H1 (cell line): Measurements from ENCODE around the gene FPGS. TPM values are rescaled to one million over a fixed set of nuclear protein-coding genes. Genes with fewer than 3 reads are reported as not detected.

Experiments
- CBX8 ChIP-seq: fragments of 300-800, 300-1000 bp; sonication (generic); IDR thresholded peaks from 2 replicates; pipeline ENCODE4 v1.7.1; 2016; ENCODE audit warnings: low read depth, low read length, borderline replicate concordance
- EGR1 ChIP-seq: IDR thresholded peaks from 2 replicates; pipeline ENCODE4 v1.6.1; 2011; ENCODE audit warnings: low read depth, low read length, borderline replicate concordance
- FOSL1 ChIP-seq: IDR thresholded peaks from 2 replicates; pipeline ENCODE4 v1.6.1; 2011; ENCODE audit warnings: mild to moderate bottlenecking, low read depth, low read length, moderate library complexity; ENCODE audit not compliant: insufficient read depth
- KDM1A ChIP-seq: fragments of 200-600, 300-600 bp; sonication (generic); IDR thresholded peaks from 2 replicates; pipeline ENCODE4 v1.7.1; 2016; ENCODE audit warnings: mild to moderate bottlenecking, low read length, borderline replicate concordance
- KDM4A ChIP-seq: IDR thresholded peaks from one replicate; pipeline ENCODE4 v1.7.1; 2012; ENCODE audit warnings: low read depth, mild to moderate bottlenecking, moderate library complexity, low read length, inconsistent platforms; ENCODE audit not compliant: severe bottlenecking
- POU5F1 ChIP-seq: IDR thresholded peaks from 2 replicates; pipeline ENCODE4 v1.6.1; 2011; ENCODE audit warnings: low read depth, mild to moderate bottlenecking, low read length, moderate library complexity
- RXRA ChIP-seq: IDR thresholded peaks from 2 replicates; pipeline ENCODE4 v1.6.1; 2011; ENCODE audit warnings: low read depth, mild to moderate bottlenecking, low read length, moderate library complexity; ENCODE audit not compliant: insufficient read depth
- SAP30 ChIP-seq: fragments of 300-600 bp; sonication (generic); IDR thresholded peaks from 2 replicates; pipeline ENCODE4 v1.7.1; 2012; ENCODE audit warnings: low read length, moderate library complexity, mild to moderate bottlenecking, inconsistent platforms; ENCODE audit not compliant: insufficient read depth, insufficient replicate concordance
- SP1 ChIP-seq: IDR thresholded peaks from 2 replicates; pipeline ENCODE4 v1.6.1; 2011; ENCODE audit warnings: low read depth, low read length
- YY1 ChIP-seq: IDR thresholded peaks from 2 replicates; pipeline ENCODE4 v1.6.1; 2011; ENCODE audit warnings: low read depth, mild to moderate bottlenecking, low read length
- ZNF274 ChIP-seq: IDR thresholded peaks from 2 replicates; pipeline ENCODE4 v1.7.0; 2012; ENCODE audit warnings: low read length, borderline replicate concordance; ENCODE audit errors: extremely low read depth
- polyA plus RNA-seq, 7 experiments: library from polyadenylated mRNA; depleted of rRNA in 3 of 7; stranded (reverse) in 5 of 7; unstranded in 2 of 7; fragments of >200 nt in 5 of 7; fragments of 200-250 nt in 2 of 7; gene quantifications; 1 replicate in 5 of 7; 2 replicates in 1 of 7; 4 replicates in 1 of 7; pipeline versions ENCODE4 v1.2.1 to v1.2.3, GENCODE V29; 2011 to 2013; ENCODE audit warnings: missing spikeins in 2 of 7, mixed read lengths in 2 of 7
- total RNA-seq: library from RNA; stranded (reverse); fragmentation: NEBNext Ultra II Directional; extraction: Animal tissue kit (Norgen Biotek cat#: 25700); gene quantifications from 2 replicates; pipeline ENCODE4 v1.2.1, GENCODE V29; 2021
- TF ChIP-seq, protein P1 (sequence below): fragments of 300-600 bp; sonication (generic); IDR thresholded peaks from 2 replicates; pipeline ENCODE4 v1.7.1; 2012; ENCODE audit warnings: low read length, moderate library complexity, mild to moderate bottlenecking, inconsistent platforms; ENCODE audit not compliant: insufficient replicate concordance

Gene FPGS
- total and polyA plus RNA-seq, 2 of the 8 experiments (the other 6 are each of a cell fraction or from before 2014, with no cell fraction given), result 62.4 to 83.0 TPM

DNA sequence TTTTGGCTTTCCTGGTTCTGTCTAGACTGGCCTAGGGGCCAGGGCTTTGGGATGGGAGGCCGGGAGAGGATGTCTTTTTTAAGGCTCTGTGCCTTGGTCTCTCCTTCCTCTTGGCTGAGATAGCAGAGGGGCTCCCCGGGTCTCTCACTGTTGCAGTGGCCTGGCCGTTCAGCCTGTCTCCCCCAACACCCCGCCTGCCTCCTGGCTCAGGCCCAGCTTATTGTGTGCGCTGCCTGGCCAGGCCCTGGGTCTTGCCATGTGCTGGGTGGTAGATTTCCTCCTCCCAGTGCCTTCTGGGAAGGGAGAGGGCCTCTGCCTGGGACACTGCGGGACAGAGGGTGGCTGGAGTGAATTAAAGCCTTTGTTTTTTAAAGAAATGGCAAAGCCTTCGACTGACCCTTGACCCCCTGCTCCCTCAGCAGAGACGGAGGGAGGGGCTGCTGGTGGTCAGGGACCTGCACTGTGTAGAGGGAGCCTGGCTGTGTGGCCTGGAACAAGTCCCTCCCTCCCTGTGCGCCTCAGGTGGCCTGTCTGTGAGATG is 11.1 kb downstream of the FPGS start (continued):
- TF ChIP-seq, protein P1, sequence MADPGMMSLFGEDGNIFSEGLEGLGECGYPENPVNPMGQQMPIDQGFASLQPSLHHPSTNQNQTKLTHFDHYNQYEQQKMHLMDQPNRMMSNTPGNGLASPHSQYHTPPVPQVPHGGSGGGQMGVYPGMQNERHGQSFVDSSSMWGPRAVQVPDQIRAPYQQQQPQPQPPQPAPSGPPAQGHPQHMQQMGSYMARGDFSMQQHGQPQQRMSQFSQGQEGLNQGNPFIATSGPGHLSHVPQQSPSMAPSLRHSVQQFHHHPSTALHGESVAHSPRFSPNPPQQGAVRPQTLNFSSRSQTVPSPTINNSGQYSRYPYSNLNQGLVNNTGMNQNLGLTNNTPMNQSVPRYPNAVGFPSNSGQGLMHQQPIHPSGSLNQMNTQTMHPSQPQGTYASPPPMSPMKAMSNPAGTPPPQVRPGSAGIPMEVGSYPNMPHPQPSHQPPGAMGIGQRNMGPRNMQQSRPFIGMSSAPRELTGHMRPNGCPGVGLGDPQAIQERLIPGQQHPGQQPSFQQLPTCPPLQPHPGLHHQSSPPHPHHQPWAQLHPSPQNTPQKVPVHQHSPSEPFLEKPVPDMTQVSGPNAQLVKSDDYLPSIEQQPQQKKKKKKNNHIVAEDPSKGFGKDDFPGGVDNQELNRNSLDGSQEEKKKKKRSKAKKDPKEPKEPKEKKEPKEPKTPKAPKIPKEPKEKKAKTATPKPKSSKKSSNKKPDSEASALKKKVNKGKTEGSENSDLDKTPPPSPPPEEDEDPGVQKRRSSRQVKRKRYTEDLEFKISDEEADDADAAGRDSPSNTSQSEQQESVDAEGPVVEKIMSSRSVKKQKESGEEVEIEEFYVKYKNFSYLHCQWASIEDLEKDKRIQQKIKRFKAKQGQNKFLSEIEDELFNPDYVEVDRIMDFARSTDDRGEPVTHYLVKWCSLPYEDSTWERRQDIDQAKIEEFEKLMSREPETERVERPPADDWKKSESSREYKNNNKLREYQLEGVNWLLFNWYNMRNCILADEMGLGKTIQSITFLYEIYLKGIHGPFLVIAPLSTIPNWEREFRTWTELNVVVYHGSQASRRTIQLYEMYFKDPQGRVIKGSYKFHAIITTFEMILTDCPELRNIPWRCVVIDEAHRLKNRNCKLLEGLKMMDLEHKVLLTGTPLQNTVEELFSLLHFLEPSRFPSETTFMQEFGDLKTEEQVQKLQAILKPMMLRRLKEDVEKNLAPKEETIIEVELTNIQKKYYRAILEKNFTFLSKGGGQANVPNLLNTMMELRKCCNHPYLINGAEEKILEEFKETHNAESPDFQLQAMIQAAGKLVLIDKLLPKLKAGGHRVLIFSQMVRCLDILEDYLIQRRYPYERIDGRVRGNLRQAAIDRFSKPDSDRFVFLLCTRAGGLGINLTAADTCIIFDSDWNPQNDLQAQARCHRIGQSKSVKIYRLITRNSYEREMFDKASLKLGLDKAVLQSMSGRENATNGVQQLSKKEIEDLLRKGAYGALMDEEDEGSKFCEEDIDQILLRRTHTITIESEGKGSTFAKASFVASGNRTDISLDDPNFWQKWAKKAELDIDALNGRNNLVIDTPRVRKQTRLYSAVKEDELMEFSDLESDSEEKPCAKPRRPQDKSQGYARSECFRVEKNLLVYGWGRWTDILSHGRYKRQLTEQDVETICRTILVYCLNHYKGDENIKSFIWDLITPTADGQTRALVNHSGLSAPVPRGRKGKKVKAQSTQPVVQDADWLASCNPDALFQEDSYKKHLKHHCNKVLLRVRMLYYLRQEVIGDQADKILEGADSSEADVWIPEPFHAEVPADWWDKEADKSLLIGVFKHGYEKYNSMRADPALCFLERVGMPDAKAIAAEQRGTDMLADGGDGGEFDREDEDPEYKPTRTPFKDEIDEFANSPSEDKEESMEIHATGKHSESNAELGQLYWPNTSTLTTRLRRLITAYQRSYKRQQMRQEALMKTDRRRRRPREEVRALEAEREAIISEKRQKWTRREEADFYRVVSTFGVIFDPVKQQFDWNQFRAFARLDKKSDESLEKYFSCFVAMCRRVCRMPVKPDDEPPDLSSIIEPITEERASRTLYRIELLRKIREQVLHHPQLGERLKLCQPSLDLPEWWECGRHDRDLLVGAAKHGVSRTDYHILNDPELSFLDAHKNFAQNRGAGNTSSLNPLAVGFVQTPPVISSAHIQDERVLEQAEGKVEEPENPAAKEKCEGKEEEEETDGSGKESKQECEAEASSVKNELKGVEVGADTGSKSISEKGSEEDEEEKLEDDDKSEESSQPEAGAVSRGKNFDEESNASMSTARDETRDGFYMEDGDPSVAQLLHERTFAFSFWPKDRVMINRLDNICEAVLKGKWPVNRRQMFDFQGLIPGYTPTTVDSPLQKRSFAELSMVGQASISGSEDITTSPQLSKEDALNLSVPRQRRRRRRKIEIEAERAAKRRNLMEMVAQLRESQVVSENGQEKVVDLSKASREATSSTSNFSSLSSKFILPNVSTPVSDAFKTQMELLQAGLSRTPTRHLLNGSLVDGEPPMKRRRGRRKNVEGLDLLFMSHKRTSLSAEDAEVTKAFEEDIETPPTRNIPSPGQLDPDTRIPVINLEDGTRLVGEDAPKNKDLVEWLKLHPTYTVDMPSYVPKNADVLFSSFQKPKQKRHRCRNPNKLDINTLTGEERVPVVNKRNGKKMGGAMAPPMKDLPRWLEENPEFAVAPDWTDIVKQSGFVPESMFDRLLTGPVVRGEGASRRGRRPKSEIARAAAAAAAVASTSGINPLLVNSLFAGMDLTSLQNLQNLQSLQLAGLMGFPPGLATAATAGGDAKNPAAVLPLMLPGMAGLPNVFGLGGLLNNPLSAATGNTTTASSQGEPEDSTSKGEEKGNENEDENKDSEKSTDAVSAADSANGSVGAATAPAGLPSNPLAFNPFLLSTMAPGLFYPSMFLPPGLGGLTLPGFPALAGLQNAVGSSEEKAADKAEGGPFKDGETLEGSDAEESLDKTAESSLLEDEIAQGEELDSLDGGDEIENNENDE, result no peak
- TF ChIP-seq RXRA, result no peak
- no peak for TF ChIP-seq YY1
- no peak for TF ChIP-seq EGR1
- TF ChIP-seq KDM4A, result no peak
- no peak for TF ChIP-seq CBX8
- no peak for TF ChIP-seq SP1
- TF ChIP-seq SAP30, result no peak
- no peak for TF ChIP-seq ZNF274
- no peak for TF ChIP-seq KDM1A
- TF ChIP-seq POU5F1, result no peak
- TF ChIP-seq FOSL1, result no peak
